WERI-Rb-1 (cell line): ENCODE data around the gene EVX2.

Experiments
- DNase-seq: peaks from one replicate; pipeline ENCODE4 v3.0.0-alpha.2; 2020
- H3K27ac ChIP-seq: fragments of 250-450 bp; sonication (Bioruptor Pico); 2 replicates; pipeline ENCODE4 v1.5.1; 2020; ENCODE audit warnings: mild to moderate bottlenecking, moderate library complexity
- H3K27me3 ChIP-seq: fragments of 250-450 bp; sonication (Bioruptor Pico); 2 replicates; pipeline ENCODE4 v1.5.1; 2021; ENCODE audit warnings: mild to moderate bottlenecking, low read depth, moderate library complexity; ENCODE audit not compliant: insufficient read depth, severe bottlenecking
- H3K36me3 ChIP-seq: fragments of 250-450 bp; sonication (Bioruptor Pico); 2 replicates; pipeline ENCODE4 v1.5.1; 2020; ENCODE audit warnings: mild to moderate bottlenecking, moderate library complexity
- H3K4me3 ChIP-seq: 2 replicates; pipeline ENCODE4 v1.5.1; 2011; ENCODE audit warnings: low read depth, mild to moderate bottlenecking, control low read depth, low read length
- H3K9me3 ChIP-seq: fragments of 250-450 bp; sonication (Bioruptor Pico); 2 replicates; pipeline ENCODE4 v1.5.1; 2021; ENCODE audit warnings: mild to moderate bottlenecking, moderate library complexity; ENCODE audit not compliant: severe bottlenecking
- CTCF ChIP-seq: IDR thresholded peaks from 2 replicates; pipeline ENCODE4 v1.5.1; 2011; ENCODE audit warnings: low read depth, mild to moderate bottlenecking, control low read depth, inconsistent platforms, low read length

The EVX2 gene

GRCh38 chr2:176117823-176118371 is 34.1 kb upstream of the EVX2 start:
- Histone ChIP-seq H3K27me3 (peaks cover 98% of the 10 kb centered on the region), H3K4me3 (no peak overlapping the region), H3K9me3 (peaks cover 21% of the 10 kb centered on the region), H3K36me3 (no peaks in the 10 kb centered on the region), H3K27ac (no peak overlapping the region)
- no peak for TF ChIP-seq CTCF
- DNase-seq: no peak

GRCh38 chr2:176117162-176117822 is 33.5 kb upstream of the EVX2 start:
- no peak overlapping the region for H3K4me3 ChIP-seq
- H3K9me3 ChIP-seq: peaks cover 21% of the 10 kb centered on the region
- H3K27ac ChIP-seq: no peak overlapping the region
- no peak for TF ChIP-seq CTCF
- no peak for DNase-seq
- H3K27me3 ChIP-seq: peaks cover 98% of the 10 kb centered on the region
- H3K36me3 ChIP-seq: no peaks in the 10 kb centered on the region

GRCh38 chr2:176115883-176116813 is 32.4 kb upstream of the EVX2 start, which contains the start of gene HOXD10:
HOXD10 (plus strand) TSS chr2:176116778; CDS start chr2:176116834, 56 bp downstream.
- peak; percentile 41 for TF ChIP-seq CTCF
- peaks cover 13% of the 10 kb centered on the region for H3K9me3 ChIP-seq
- no peak within 1 kb of the TSS for H3K4me3 ChIP-seq
- peak; percentile 54 for DNase-seq
- no peak within 1 kb of the TSS for H3K27ac ChIP-seq
- peaks cover 98% of the 10 kb centered on the region for H3K27me3 ChIP-seq
- H3K36me3 ChIP-seq: no peaks in the 10 kb centered on the region

GRCh38 chr2:176114930-176115625 is 31.3 kb upstream of the EVX2 start:
- Histone ChIP-seq H3K4me3 (no peak overlapping the region), H3K27me3 (peaks cover 98% of the 10 kb centered on the region), H3K27ac (no peak overlapping the region), H3K9me3 (peaks cover 13% of the 10 kb centered on the region), H3K36me3 (no peaks in the 10 kb centered on the region)
- DNase-seq: no peak
- no peak for TF ChIP-seq CTCF

GRCh38 chr2:176114120-176114929 is 30.6 kb upstream of the EVX2 start:
- no peaks in the 10 kb centered on the region for H3K36me3 ChIP-seq
- no peak overlapping the region for H3K4me3 ChIP-seq
- H3K9me3 ChIP-seq: peaks cover 13% of the 10 kb centered on the region
- DNase-seq: no peak
- H3K27me3 ChIP-seq: peaks cover 99% of the 10 kb centered on the region
- no peak overlapping the region for H3K27ac ChIP-seq
- no peak for TF ChIP-seq CTCF
